GOT3 (cell line): ENCODE results near the gene PSMA7.

Source experiments
- DNase-seq: peaks from one replicate; lab custom pipeline; 2025; ENCODE audit warnings: mixed read lengths; lab: John Stamatoyannopoulos, UW

The PSMA7 gene

DNA sequence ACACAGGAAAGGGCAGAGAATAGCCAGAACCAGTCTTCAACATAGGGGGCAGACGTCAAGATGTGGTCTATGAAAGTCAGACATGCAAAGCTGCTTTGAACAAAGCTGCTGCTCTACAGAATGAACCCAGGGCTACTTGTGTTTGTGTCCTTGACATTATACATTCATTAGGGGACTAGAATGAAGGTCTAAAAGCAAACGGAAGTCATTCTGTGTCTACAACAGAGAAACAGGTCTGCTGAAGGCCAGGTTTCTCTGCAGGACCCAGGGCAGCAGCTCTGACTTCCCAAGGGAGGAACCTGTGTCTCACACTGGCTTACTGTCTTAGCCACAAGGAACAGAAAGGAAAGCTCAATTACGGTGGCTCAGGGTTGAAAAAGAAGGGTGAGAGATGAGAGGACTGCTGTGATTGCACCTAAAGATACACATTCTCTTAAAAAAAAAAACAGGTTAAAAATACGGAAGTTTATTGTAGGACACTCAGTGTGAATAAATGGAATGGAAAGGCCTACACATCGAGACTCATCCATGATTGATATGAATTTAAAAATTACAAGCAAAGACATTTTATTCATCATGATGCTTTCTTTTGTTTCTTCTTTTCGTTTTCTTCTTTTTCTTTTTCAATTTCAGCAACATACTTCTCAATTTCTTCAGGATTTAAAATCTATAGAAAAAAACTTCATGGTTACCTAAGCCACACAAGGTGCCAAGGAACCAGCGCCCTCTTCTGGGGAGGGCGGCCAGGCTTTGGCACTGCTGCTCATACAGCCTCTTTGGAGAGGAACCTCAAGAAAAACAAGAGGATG is 6.7 kb downstream of the PSMA7 start:
- DNase-seq = no peak

DNA sequence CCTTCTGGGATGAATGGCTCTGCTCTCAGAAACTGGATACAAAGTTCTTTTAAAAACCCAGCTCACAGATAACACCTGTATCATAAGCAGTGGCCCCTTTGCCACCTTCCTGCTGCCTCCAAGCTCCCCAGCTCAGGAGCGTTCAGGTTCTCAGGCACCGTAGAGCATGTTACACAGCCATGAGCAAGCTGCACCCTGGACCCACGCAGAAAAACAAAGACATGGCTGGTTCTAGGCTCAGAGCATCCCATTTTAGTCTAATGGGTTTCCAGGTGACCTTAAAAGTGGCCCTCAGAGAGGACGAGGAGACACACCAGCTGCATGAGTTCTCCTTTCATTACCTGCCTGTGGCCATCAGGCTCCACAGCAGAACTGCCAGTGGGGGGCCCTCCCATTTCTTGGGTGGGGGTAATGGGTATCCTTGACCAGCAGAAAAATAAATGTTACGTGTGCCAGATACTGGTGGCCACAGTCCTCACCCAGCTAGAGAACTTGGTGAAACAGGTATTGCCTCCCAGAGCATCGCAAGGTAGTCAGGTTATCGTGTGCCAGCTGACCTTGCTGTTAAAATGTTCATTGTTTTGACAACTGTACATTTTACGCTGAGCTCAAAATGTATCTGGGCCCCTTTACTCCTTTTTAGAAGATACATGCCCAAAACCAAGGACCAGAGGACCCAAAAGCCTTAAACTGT is 7.5 kb downstream of the PSMA7 start:
- no peak for DNase-seq

DNA sequence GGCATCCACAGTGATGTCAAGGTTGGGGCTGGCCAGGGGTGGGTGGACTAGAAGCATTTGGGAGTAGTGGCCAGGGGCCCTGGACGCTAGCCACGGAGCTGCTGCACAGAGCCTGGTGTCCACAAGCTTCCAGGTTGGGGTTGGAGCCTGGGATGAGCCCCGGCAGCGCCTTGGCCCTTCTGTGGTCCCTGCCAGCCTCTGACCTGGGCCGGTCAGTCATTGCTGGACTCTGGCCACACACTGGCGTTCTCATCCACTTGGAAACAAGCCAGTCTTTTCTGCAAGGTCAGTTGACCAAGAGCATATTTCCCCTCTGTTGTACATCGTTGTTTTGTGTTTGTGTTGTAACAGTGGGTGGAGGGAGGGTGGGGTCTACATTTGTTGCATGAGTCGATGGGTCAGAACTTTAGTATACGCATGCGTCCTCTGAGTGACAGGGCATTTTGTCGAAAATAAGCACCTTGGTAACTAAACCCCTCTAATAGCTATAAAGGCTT is 8.4 kb downstream of the PSMA7 start:
- DNase-seq = no peak

DNA sequence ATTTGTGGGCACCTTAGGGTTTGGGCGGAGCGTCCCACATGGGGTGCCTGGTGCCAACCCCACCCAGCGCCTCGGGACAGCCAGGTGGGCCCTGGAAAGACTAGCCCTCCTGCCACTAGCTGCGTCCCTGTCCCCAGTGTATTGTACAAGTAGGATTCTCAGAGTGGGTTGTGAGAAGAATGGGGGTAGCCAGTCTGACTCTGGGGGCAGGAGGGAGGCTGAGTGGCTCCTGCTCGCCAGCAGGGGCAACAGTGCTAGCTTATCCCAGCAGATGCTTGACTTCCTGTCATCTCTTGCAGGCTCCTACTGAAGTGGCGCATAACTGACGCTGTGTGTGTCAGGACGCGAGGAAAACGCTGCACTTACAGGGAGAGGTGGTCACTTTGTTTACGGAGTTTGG is 9.3 kb downstream of the PSMA7 start:
- DNase-seq = no peak

DNA sequence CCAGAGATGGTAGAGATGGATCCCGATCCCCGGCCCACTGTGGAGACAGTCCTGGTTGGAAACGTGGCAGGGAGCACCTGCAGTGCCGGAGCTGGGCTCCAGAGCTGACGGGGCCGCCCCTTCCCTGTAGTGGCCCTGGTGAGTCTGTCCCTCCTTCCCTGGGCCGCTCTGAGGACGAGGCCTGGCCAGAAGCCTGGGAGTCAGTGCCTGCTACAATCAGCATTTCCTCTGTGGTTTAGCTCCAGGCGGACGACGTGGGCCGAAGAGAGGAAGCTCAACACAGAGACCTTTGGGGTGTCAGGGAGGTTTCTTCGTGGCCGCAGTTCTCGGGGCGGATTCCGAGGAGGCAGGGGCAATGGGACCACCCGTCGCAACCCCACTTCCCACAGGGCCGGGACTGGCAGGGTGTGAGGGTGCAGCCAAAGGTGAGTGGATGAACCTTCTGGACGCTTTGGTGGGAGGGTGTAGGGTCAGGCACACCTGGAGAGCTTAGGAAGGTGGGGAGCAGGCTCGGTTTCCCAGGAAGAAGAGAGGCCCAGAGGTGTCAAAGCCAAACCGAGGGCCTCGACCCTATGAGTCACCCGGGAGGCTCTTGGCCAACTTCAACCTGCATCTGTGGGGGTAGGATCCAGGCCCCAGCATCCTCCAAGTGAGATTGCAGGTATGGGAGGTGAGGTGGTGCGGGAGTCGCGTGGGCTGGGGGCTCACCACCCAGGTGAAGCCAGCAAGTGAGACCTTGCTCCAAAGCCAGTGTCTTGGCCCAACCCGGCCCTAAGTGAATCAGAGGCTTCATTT is 9.9 kb downstream of the PSMA7 start:
- DNase-seq = no peak

DNA sequence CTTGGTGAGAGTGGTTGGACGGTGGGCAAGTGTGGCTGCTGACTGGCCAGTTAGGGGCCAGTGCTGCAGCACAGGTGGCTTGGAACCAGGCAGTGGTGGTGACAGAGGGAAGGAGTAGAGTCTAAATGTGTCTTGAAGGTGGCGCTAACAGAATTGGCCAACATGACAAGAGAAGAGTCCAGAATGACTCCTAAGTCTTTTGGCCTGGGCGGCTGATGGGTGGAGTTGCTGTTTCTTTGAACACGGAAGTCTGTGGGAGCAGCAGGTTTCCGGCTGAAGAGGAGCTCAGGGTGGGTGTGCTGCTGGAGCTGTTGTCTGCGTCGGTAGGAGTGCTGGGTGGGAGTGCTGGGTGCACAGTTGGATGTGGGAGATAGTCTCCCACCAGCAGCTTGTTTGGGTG is 10.8 kb downstream of the PSMA7 start:
- no peak for DNase-seq

DNA sequence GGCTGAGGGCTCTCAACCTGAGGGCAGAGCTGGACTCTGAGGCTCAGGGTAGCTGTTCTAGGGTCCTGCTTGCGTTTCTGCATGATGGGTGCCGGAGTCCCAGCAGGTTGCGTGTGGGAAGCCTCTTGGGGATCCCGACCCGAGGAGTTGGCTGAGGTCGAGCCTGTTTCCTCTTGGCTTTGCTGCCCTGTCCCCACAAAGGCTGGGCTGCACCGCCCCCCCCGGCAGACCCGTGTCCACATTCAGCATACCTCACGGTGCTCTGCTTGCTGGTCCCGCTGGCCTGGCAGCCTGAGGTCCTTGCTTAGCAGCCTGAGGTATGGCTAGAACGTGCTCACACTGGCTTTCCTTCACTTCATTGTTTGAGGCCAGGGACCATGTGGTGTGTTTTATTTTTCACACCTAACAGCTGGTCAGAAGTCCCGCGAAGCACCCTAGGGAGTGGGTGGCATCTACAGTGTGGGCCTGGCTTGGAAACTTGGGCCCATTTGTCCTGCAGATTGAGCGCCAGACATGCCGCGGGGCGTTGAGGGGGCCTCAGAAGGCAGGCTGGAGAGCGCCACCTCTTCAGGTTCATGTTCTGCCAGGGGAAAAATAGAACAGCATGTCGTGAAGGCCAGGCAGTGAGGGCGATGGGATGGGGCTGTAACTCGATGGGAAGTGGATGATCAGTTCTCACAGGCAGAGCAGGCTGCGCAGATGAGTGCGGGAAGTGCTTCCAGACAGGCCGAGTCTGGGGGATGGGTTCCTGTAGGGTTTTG is 11.5 kb downstream of the PSMA7 start:
- no peak for DNase-seq

DNA sequence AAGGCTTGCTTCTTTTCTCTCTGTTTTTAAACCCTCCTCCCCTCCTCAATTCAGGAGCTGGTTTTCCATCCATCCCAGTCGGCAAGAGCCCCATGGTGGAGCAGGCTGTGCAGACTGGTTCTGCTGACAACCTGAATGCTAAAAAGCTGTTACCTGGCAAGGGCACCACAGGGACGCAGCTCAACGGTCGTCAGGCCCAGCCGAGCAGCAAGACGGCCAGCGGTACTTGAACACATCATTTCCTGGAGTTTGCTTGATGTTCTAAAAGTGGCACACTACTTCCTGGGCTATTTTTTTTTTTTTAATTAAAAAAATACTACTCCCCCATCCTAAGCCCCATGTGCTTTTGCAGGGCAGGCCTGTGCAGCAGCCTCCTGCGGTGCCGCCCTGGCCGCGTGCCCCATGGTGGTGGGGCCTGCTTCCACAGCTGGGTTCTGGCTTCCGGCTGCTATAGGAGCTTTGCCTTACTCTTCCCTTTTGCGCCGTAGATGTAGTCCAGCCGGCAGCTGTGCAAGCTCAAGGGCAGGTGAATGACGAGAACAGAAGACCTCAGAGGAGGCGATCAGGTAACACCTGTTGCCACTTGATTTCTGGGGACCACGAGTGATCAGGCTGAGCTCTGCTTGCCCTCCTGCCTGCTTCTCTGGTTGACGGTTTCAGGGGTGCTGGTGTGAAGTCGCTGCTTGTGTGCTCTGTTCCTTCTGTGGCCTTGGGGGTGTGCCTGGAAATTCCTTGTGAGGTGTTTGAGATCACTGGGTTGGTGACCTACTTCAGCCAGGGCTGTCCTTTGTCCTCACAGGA is 13.3 kb downstream of the PSMA7 start:
- DNase-seq = no peak

DNA sequence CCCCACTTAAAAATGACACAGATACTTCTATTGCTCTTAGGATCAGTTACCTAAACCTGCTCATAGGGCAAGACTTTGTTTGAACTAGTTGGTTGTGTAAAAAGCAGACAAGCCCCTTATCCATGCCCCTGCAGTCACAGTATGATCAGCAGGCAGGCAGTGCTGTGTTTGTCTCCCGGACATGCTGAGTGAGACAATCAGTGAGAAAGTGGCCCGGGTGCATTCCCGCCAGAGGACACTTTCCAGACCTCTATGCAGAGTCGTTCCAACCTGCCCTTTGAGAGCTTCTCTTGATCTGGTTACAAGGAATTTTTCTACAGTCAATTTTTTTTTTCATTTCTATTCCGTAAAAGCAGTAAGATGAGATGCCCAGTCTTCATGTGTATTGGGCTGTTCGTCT is 14.7 kb downstream of the PSMA7 start:
- DNase-seq = no peak

DNA sequence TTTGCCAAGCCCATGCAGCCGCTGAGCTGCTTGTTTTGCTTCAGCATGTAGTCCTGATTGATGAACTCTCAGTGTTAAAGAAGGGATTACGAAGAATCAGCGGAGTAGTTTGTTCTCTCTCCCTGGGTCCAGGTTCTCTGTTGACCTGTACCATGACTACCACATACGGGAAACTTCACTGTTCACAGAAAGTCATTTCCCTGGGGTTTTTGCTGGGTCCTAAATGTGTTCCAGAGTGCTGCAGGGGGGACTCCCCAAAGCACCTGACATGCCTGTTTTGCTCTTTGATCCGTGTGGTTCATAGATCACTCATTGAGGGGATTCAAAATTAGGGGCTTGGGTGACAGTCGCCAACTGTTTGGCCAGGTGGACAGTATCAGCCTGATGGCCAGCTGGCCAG is 15.4 kb downstream of the PSMA7 start:
- no peak for DNase-seq

DNA sequence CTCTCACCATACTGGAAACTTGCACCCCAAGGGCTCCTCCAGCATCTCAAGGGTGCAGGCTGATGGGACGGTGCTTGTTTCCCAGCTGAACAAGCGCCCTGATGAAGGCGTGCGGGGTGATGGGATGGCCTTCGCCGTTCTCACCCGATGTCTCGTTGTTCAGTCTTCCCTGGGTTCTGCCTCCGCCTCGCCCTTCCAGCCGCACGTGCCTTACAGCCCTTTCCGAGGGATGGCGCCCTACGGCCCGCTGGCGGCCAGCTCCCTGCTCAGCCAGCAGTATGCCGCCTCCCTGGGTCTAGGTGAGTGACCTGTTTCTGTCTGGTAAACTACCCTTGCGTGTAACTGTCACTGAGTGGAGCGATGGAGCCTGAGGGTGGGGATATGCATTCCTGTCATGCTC is 17.1 kb downstream of the PSMA7 start:
- DNase-seq = no peak

DNA sequence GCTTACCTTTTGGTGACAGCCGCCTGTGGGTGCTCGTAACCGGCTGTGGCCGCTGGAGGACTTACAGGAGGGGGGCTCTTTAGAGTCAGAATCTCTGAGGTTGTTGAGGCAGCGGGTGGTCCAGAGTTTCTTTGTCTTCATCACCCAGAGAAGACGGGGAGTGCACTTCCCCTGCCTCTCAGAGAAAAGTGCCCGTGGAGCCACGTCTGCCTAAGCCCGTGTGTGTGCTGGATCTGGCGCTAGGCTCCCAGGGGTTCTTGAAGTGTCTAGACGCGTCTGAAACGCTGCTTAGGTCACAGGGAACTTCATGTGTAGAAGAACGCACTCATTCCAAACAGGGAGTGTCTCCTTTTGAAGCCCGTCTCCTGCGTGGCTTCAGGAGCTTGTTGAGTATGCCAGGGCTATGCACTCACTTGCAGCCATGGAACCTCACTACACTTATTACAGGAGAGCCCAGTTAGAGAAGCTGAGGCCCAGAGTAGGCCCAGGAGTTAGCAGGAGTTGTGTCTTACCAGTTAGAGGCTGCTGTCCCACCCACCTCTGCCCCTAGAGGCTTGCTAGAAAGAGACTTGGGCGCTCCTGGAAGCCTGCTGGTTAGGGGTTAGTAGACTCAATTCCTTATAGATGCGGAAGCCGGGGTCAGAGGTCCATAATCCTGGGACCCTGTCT is 19.6 kb downstream of the PSMA7 start:
- DNase-seq = no peak

DNA sequence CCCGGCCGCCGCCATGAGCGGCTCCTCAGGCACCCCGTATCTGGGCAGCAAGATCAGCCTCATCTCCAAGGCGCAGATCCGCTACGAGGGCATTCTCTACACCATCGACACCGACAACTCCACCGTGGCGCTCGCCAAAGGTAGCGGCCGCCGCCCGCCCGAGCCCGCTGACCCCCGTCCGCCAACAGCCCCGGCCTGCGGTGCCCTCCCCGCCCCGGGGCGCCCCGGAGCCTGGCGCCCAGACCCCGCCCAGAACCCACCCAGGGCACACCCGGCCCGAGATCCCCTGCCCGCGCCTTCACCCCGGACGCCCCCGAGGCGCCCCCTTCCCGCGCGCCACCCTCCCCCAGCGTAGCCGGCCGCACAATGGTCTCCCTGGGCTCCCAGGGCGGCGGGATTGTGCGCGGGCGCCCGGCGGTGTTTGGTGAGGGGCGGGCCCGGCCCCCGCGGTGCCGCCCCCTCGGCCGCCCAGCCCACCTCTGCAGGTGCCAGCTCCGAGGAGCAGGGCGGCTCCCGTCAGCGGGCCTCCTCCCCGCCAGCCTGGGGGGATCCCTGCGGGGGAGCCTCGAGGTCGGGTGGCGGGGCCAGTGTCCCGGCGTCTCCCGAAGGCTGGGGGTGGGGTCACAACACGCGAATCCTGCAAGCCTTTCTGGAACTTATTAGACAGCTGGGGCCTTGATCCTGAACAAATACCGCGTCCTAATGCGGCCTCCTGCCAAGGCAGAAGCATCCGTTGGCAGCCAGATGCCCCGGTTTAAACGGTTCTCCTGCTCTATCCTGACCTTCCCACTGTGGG is 20.3 kb downstream of the PSMA7 start:
- DNase-seq = no peak

DNA sequence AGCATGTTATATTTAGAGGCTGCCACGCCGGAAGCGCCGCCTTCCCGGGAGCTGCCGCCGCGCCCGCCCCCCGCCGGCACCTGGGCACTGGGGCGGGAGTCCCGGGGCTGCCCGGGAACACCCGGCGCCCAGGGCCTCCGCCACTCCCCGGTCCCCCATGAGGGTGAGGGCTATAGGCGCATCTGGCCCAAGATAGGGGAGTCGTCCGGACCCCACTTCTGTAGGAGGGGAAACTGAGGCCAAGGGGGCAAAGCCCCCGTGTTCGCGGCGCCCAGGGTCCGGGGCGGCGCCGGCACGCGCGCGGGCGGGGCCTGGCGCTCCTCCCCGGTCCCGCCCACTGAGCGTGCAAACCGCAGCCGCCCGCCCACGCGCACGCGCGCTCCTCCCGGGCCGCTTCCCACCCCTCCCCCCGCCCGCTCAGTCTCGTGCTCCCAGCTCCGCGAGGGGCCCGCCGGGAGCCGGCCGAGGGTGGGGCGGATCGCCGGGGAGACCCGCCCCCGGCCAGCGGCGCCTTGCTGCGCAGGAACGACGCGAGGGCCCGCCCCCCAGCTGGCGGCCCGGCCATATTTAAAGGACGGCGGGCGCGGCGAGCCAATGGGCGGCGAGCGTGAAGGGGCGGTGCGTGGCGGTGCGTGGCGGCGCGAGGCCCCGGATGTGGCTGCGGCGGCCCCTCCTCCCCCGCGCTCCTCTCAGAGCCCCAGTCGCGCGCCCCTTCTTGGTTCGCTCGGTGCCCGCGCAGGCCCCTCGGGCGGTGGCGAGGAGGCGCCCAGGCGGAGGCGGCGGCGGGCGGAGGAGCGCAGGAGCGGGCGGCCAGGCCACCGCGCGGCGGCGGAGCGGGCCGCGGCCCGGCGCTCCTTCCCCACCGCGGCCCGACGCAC is 21.2 kb downstream of the PSMA7 start, which contains the start of gene LSM14B:
Gene LSM14B, plus strand, starts transcription at position 700 of the 878 bp plus-strand sequence. CDS start 192 bp downstream, outside the sequence.
- peak; percentile 97 for DNase-seq

DNA sequence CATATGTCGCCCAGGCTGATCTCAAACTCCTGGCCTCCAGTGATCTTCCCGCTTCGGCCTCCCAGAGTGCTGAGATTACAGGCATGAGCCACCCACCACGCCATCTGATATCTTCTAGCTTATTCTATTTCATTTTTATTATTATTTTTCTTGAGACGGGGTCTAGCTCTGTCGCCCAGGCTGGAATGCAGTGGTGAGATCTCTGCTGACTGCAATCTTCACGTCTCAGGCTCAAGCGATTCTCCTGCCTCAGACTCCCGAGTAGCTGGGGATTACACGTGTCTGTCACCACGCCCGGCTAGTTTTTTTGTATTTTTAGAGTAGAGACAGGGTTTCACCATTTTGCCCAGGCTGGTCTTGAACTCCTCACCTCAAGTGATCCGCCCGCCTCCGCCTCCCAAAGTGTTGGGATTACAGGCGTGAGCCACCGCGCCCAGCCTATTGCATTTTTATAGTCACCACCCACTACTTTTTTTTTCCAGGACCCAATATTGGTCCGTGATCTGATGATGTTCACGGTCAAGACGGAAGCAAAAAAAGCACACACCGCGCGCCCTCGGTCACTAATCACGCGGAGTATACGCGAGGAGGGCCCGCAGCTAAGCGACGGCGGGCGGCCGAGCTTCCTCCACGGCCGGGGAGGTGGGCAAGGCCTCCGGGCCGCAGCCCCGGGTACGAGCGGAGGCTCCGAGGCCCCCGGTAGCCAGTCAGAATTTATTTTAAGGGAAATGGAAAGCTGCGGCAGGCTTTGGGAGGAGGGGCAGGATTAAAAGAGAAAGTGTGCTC is 22.0 kb downstream of the PSMA7 start:
- peak; percentile 33 for DNase-seq

DNA sequence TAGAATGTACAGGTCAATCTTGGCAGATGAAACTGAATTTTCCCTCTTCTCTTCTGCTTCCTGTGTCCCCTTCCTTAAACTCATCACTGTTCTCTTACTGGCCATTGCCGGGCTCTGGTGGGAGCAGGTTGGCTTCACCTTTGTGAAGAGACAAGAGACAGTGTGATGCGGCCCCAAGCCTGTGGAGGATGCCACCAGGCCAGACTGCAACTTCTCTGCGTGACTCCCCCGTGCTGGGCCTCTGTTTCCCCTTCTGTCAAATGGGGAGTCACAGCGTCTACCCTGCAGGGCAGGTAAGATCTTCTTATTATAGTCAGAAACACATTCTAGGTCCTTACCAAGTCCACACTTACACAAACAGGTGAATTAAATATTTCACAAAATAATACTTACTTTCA is 22.8 kb downstream of the PSMA7 start:
- DNase-seq = no peak

DNA sequence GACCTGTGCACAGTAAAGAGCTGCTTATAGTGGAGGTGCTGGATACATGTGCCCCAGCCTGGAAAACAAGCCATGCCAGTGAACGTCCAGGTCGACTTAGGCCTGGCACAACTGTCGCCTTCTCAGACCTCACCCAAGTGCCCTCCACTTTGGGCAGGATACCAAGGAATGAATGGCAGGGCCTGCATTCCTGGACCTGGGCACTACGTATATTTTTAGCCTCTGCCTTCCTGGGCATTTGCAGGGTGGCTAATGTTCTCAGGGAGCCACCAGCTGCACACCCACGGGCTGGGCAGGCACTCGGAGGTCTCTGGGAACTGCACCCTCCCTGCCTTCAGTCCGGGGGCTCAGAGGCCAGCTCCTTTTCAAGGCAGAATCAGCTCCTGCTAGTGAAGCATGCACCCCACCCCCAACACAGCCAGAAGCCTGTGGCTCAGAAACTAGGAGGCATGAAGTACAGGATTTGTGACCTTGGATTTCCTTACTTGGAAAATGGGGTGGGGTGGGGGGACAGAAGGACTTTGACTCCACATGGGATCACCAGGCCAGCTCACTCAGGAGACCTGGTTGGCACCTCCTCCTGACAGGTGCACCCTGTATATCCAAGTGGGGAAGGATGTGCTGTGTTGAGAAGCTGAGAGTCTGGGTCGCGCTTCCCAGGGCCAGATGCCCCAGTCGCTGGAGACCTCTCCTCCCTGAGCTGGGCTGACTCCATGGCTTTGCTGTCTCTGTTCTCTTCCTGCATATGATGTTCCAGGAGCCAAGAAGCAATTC is 23.4 kb downstream of the PSMA7 start:
- no peak for DNase-seq
